ENCODE results near the gene FRMPD3. TPM values are rescaled to one million over a fixed set of nuclear protein-coding genes. Genes with fewer than 3 reads are reported as not detected.

FRMPD3 gene
- total RNA-seq (2022; extraction: Qiagen RNA extraction) = 0.07 to 0.14 TPM (median 0.09 TPM) in 5 replicates

DNA sequence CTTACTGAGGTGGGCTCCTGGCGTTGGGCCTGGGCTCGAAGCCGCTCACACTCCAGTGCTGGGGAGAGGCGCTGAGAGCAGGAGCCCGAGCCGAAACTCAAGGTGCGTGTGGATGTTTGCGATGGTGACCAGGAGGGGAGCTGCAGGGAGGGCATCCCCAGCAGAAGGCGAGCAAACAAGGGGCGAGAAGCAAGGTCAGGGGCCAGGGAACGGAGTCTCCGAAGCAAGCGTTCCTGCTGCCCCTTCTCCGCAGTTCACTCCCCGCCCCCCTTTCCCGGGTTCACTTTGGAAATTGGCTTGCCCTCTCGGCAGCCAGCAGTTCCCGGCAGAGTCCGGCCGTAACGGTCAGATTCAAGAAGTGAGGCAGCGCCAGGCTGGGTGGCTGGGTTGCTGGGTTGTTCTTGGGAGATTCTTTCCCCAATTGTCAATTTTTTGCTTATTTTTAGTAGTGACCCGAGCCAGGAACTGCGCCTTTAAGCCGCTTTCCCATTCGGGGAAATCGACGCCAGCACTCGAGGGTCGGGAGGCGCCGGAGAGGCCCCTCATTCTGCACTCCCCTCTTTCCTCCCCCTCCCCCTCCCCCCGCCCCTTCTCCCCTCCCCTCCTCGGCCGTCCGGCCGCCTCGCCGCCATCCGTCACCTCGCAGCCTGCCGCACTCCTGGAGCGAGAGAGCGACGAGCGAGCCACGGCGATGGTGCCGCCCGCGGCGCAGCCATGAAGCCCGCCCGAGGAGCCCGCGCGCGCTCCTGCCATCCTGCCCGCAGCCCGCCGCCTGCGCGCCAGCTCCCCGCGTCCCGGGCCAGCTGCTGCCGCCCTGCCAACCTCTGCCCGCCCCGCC lies at the start of gene FRMPD3:
Gene FRMPD3, plus strand, starts transcription at position 655 of the 838 bp plus-strand sequence. CDS start 76,937 bp downstream, outside the sequence.

Other genes with a start within 250 kb of the FRMPD3 start
- 13.4 to 17.9 TPM (median 13.9 TPM) in 5 replicates for gene NUP62CL, start 243.2 kb upstream of the FRMPD3 start, total RNA-seq (2022; extraction: Qiagen RNA extraction)
- not detected in 5 replicates for gene DNAAF6, start 243.0 kb upstream of the FRMPD3 start, total RNA-seq (2022; extraction: Qiagen RNA extraction)
- gene PRPS1, start 178.9 kb downstream of the FRMPD3 start, total RNA-seq (2022; extraction: Qiagen RNA extraction) = 95.2 to 110 TPM (median 98.9 TPM) in 5 replicates

Data from A549 treated with Hydrocortisone at 1 μM for 4 hours (cell line).